Measurements from ENCODE around the gene GAST.

GAST gene

DNA sequence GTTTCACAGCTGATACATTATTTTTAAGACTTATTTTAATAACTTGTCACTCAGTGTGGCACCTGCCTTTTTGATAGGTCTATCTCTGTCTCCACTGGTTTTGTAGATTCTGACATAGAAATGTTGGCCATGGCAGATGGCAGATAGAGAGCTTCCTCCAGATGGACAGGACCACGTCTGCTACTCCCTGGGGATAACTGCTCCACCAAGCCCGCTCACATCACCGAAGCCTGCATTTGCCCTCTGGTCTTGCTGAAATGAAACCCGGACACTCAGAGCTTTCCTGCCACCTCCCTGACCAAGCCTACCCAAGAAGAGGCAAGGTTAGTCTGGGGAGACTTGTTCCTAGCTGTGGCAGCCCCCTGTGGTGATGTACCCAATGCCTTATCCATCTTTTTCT, 38.7 kb downstream of the GAST start:
- DNase-seq = no peak

DNA sequence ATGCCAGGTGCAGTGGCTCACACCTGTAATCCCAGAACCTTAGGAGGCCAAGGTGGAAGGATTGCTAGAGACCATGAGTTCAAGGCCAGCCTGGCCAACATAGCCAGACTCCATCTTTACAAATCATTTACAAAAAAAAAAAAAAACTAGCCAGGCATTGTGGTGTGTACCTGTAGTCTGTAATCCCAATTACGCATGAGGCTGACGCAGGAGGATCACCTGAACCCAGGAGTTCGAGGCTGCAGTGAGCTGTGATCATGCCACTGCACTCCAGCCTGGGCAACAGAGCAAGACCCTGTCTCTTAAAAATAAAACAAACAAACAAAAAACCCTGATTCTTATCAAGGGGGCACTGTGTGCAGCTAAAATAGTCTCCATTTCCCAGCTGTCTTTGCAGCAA, 39.2 kb downstream of the GAST start:
- no peak for DNase-seq

GRCh38 chr17:41754066-41754465, 41.9 kb downstream of the GAST start:
- no peak for DNase-seq

DNA sequence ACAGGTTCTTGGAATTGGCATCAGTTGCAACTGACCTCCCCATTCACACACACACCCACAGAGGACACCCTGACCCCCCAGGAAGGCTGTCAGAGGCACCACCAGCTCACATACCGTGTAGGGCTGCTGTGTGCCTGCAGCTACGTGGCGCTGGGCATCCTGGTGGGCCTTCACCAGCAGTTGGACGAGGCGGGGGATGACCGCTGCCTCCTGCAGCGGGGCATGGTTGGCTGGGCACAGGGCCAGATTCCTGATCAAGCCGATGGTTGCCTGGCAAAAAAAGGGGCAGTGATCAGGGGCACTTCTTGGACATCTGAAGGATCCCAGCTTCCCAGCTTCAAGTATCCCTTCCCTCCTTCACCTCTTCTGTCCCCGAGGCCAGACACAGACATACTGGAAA, 46.5 kb downstream of the GAST start:
- DNase-seq = no peak

GRCh38 chr17:41760878-41761277, 48.7 kb downstream of the GAST start:
- no peak for DNase-seq

DNA sequence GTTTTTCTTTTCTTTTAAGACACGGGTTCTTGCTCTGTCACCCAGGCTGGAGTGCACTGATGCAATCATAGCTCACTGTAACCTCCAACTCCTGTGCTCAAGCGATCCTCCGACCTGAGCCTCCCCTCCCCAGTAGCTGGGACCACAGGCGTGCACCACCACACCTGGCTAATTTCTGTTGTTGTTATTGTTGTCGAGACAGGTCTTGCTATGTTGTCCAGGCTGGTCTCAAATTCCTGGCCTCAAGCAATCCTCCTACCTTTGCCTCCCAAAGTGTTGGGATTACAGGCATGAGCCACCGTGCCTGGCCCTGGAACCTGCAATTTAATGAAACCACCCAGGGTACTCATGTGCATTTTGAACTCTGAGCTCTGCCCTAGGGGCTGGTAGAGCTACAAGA, 50.3 kb downstream of the GAST start:
- no peak for DNase-seq

GRCh38 chr17:41762841-41763240, 50.7 kb downstream of the GAST start:
- no peak for DNase-seq

GRCh38 chr17:41763327-41763726, 51.2 kb downstream of the GAST start:
- DNase-seq = no peak

Measured in activated gamma-delta T cell treated with Interleukin-2 at 50 U/mL for 16 hours (primary cell).